ENCODE data around the gene RNF167.

DNA sequence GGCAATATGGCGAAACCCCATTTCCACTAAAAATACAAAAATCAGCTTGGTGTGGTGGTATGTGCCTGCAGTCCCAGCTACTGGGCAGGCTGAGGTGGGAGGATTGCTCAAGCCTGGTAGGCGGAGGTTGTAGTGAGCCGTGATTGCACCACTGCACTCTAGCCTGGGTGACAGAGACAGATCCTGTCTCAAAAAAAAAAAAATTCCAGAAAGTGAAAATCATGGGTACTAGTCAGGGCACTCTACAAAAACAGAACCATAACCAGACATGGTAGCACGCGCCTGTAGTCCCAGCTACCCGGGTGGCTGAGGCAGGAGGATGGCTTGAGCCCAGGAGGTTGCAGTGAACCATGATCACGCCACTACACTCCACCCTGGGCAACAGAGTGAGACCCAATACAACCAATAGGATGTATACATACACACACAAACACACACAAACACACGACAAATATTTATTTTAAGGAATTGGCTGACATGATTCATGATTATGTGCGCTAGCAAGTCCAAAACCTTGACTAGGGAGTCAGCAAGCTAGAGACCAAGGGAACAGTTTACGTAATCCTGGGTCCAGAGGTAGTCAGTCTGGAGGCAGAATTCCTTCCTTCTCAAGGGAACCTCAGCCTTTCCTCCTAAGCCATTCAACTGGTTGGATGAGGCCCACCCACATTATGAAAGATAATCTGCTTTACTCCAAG lies 19.6 kb upstream of the RNF167 start:
- TF ChIP-seq, protein P1, sequence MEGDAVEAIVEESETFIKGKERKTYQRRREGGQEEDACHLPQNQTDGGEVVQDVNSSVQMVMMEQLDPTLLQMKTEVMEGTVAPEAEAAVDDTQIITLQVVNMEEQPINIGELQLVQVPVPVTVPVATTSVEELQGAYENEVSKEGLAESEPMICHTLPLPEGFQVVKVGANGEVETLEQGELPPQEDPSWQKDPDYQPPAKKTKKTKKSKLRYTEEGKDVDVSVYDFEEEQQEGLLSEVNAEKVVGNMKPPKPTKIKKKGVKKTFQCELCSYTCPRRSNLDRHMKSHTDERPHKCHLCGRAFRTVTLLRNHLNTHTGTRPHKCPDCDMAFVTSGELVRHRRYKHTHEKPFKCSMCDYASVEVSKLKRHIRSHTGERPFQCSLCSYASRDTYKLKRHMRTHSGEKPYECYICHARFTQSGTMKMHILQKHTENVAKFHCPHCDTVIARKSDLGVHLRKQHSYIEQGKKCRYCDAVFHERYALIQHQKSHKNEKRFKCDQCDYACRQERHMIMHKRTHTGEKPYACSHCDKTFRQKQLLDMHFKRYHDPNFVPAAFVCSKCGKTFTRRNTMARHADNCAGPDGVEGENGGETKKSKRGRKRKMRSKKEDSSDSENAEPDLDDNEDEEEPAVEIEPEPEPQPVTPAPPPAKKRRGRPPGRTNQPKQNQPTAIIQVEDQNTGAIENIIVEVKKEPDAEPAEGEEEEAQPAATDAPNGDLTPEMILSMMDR (IDR thresholded peaks at IDR 0.05), result no peak
- no peak for TF ChIP-seq POLR2A (IDR thresholded peaks at IDR 0.05)
